ENCODE measurements around the gene INO80C. TPM values are rescaled to one million over a fixed set of nuclear protein-coding genes. Genes with fewer than 3 reads are reported as not detected.

INO80C gene
- total RNA-seq, 6 experiments from 2014 or later: 10.4 to 13.3 (median 12.1) TPM

- H3K27ac Mint-ChIP-seq: no peak overlapping the region
- H3K9me3 Mint-ChIP-seq: no peaks in the 10 kb centered on the region
- H3K4me3 Mint-ChIP-seq: no peak overlapping the region
- peaks cover 18% of the 10 kb centered on the region for H3K4me1 Mint-ChIP-seq (ENCODE audit: low read depth)
- H3K27me3 Mint-ChIP-seq (ENCODE audit: insufficient read depth): peaks cover 13% of the 10 kb centered on the region
- no peak for TF ChIP-seq CTCF (IDR thresholded peaks at IDR 0.05)
- H3K36me3 Mint-ChIP-seq (ENCODE audit: low read depth): no peaks in the 10 kb centered on the region; the same call in 1 of the 2 replicates
- DNase-seq: no peak
These were observed 3.6 kb upstream of the INO80C start for GRCh38 chr18:35501369-35501768.

GRCh38 chr18:35500113-35500512 lies 2.4 kb upstream of the INO80C start:
- H3K4me1 Mint-ChIP-seq (ENCODE audit: low read depth): peaks cover 28% of the 10 kb centered on the region
- peaks cover 6% of the 10 kb centered on the region for H3K27me3 Mint-ChIP-seq (ENCODE audit: insufficient read depth)
- no peak for TF ChIP-seq CTCF (IDR thresholded peaks at IDR 0.05)
- no peak overlapping the region for H3K27ac Mint-ChIP-seq
- H3K36me3 Mint-ChIP-seq (ENCODE audit: low read depth): no peaks in the 10 kb centered on the region; the same call in 1 of the 2 replicates
- H3K4me3 Mint-ChIP-seq: no peak overlapping the region
- no peaks in the 10 kb centered on the region for H3K9me3 Mint-ChIP-seq
- no peak for DNase-seq

GRCh38 chr18:35497027-35497369 lies 762 bp downstream of the INO80C start:
- Mint-ChIP-seq H3K9me3 (no peaks in the 10 kb centered on the region), H3K27ac (peak overlapping the region; percentile 96), H3K4me1 (ENCODE audit: low read depth) (peaks cover 32% of the 10 kb centered on the region), H3K27me3 (ENCODE audit: insufficient read depth) (peaks cover 4% of the 10 kb centered on the region), H3K4me3 (peak overlapping the region; percentile 96), H3K36me3 (ENCODE audit: low read depth) (no peaks in the 10 kb centered on the region; the same call in 1 of the 2 replicates)
- no peak for TF ChIP-seq CTCF (IDR thresholded peaks at IDR 0.05)
- no peak for DNase-seq

GRCh38 chr18:35495536-35496314 lies 2.0 kb downstream of the INO80C start:
- Mint-ChIP-seq H3K4me1 (ENCODE audit: low read depth) (peaks cover 27% of the 10 kb centered on the region), H3K4me3 (peak overlapping the region; percentile 96; the same call in 1 of the 2 replicates), H3K27me3 (ENCODE audit: insufficient read depth) (no peaks in the 10 kb centered on the region; the same call in 1 of the 2 replicates), H3K36me3 (ENCODE audit: low read depth) (no peaks in the 10 kb centered on the region), H3K27ac (no peak overlapping the region; the same call in 1 of the 2 replicates), H3K9me3 (no peaks in the 10 kb centered on the region)
- DNase-seq: no peak
- no peak for TF ChIP-seq CTCF (IDR thresholded peaks at IDR 0.05)

- no peak overlapping the region for H3K27ac Mint-ChIP-seq
These were observed 3.2 kb downstream of the INO80C start for GRCh38 chr18:35494251-35495220.

More at GRCh38 chr18:35494251-35495220, 3.2 kb downstream of the INO80C start:
- Mint-ChIP-seq H3K4me3 (no peak overlapping the region), H3K27me3 (ENCODE audit: insufficient read depth) (no peaks in the 10 kb centered on the region; the same call in 1 of the 2 replicates), H3K9me3 (no peaks in the 10 kb centered on the region), H3K4me1 (ENCODE audit: low read depth) (peaks cover 27% of the 10 kb centered on the region), H3K36me3 (ENCODE audit: low read depth) (no peaks in the 10 kb centered on the region)
- TF ChIP-seq CTCF (IDR thresholded peaks at IDR 0.05): no peak
- DNase-seq: no peak

Data from HFFc6 (cell line).